Astrocyte of the cerebellum (primary cell): Measurements from ENCODE around the gene ECM2.

Experiments used
- DNase-seq: peaks from one replicate; pipeline ENCODE4 v3.0.0-alpha.2; 2011; ENCODE audit warnings: low read depth
- H3K4me3 ChIP-seq: 2 replicates; pipeline ENCODE4 v1.5.1; 2011; ENCODE audit warnings: mild to moderate bottlenecking, low read depth, low read length, moderate library complexity
- CTCF ChIP-seq: IDR thresholded peaks from 2 replicates; pipeline ENCODE4 v1.5.1; 2012; ENCODE audit warnings: low read length, low read depth, moderate library complexity, mild to moderate bottlenecking; ENCODE audit errors: missing control alignments
- in situ Hi-C: cut with HindIII; loops from 2 replicates; pipeline ENCODE4 v1.10.0; 2017; ENCODE audit warnings: low sequenced_read_pairs

Gene ECM2

GRCh38 chr9:92482805-92483204 is 53.0 kb downstream of the ECM2 start:
- in situ Hi-C loops = no loop called here
- no peak overlapping the region for H3K4me3 ChIP-seq
- TF ChIP-seq CTCF = no peak
- no peak for DNase-seq

- no peak for TF ChIP-seq CTCF
- in situ Hi-C loops = no loop called here
- DNase-seq = no peak
- H3K4me3 ChIP-seq = no peak within 1 kb of the TSS
These were observed 53.5 kb downstream of the ECM2 start, which contains the start of gene ASPN for GRCh38 chr9:92482329-92482728. TSS of gene ASPN (minus strand) at chr9:92482506.

DNA sequence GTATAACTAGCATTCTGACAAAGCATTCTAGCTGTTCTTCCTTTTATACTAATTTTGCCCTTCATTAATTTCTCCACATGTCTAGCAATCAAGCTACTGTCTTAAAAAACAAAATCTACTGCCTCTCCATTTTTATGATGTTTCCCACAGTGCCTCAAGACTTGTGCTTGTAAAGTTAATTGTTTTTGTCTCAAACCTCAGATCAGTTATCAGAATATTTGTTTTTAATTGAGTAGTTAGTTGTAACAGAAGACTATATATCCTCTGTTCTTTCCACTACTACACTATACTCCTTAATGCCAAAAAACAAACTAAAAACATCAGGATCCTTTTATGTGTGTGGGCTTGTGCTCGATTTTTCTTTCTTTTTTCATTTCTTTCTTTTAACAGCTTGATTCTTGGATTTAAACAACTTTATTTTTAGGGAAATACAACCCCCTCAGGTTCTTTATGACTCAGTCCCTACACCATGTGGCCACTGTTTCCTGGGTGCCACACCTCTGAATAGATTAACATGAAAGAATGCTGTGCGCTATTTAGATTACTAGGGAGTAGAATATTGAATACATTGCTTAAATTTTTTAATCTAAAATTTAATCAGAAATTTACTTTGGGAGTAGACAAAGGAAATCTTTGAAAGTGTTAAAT is 54.7 kb downstream of the ECM2 start:
- no peak for DNase-seq
- no peak for TF ChIP-seq CTCF
- in situ Hi-C loops = no loop called here
- no peak overlapping the region for H3K4me3 ChIP-seq

DNA sequence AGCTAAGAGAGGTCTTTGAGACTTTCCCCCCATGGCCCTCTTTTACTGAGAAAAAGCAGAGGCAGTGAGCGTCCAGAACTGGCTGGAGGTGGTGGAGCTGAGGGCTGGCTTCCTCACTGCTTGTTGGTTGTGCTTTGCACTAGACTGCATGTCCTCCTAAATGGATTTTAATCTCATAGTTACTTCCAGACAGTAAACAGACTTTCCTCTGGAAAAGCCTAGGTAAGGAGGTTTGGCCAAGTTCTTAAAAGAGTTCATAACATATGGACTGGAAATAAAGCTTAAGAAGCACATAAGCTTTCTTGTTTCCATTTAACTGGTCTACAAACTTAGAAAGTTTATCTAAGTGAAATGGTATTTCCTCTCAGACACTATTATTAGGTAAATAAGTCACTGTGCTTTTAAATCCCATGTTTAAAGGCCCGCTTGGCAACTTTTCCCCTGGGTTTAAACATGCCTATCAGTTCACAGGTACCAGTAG is 55.5 kb downstream of the ECM2 start:
- DNase-seq = no peak

DNA sequence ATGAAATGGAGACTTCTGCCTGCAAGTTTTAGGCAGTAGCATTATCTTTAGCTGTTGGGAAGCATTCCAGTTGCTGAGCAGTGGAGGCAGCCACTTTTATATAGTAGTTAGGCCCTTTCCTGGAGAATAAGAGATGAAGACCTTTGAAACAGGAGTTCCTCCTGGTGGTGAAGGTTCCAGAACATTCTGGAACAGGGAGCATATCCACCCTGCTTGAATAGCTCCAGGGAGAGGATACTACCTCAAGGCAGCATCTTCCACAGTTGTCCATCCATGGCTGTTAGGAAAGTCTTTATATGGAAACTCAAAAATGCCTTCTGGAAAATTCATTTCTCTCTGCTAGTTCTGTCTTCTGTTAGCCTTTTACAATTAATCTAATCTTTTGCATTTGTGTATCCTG is 56.4 kb downstream of the ECM2 start:
- in situ Hi-C loops = no loop called here
- no peak for TF ChIP-seq CTCF
- DNase-seq = no peak
- no peak overlapping the region for H3K4me3 ChIP-seq

More for the DNA sequence above, 55.5 kb downstream of the ECM2 start:
- H3K4me3 ChIP-seq = no peak overlapping the region
- no peak for TF ChIP-seq CTCF
- in situ Hi-C loops = no loop called here

- in situ Hi-C loops = no loop called here
- no peak for TF ChIP-seq CTCF
These were observed 57.0 kb downstream of the ECM2 start for GRCh38 chr9:92478783-92479182.

DNA sequence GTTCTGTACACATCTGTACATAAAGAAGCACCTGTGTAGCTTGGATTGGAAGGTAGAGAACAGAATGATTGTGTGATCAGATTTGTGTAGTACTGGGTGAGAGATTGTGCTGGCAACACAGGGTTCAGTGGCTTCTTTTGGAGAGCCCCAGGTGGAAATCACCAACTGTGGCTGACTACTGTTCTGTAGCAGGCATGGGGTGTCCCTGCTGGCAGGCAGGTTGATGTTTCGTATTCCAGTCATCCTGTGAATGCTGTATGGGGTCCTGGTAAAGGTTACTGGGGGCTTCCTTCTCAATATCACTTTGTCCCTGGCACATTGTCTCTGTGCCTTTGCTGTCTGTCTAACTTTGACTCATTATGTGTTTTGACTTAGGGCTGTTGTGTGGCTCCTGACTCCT is 58.8 kb downstream of the ECM2 start:
- in situ Hi-C loops = no loop called here
- no peak for DNase-seq
- TF ChIP-seq CTCF = no peak
- no peak overlapping the region for H3K4me3 ChIP-seq

More at GRCh38 chr9:92478783-92479182, 57.0 kb downstream of the ECM2 start:
- peak; percentile 12 for DNase-seq
- H3K4me3 ChIP-seq = no peak overlapping the region
